Measurements from ENCODE around the gene CBARP. TPM values are rescaled to one million over a fixed set of nuclear protein-coding genes. Genes with fewer than 3 reads are reported as not detected.

Gene CBARP
- total and polyA plus RNA-seq, 9 of the 15 experiments (the other 6 are each of a cell fraction or from before 2014, with no cell fraction given), result 0.03 to 8.9 (median 1.2) TPM; not detected in 1

DNA sequence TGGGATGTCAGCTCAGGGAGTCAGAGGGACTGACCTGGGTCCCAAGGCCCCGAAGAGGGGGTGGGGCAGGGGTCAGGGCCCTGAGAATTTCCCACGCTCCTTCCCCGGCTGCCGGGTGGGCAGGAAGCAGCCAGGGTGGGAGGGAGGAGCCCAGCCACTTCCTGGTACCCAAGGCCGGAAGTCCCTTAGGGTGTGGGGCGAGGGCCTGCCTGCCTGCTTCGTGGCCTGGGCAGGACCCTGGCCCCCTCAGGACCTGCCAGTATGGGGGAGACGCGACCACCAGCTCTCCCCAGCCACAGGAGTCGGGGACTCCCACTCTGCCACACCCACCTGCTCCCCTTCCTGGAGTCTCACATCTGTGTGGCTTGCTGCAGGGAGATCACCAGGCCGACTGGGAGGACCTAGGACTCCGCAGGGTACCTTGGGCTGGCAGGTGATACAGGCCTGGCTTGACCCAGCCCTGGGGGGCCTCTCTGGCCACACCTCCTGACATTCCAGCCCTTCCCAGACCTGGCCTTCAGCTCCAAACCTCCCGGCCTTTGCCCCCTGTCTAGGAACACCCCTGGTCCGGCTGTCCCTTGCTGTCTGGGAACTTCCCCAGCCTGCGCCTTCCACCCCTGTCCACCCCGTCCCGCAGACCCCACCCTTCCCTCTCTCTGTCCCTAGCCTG lies 21.5 kb upstream of the CBARP start (continued):
- TF ChIP-seq ZNF407 (IDR thresholded peaks at IDR 0.05; ENCODE audit: low read depth) (no peak), ETS2 (tag; IDR thresholded peaks at IDR 0.05; ENCODE audit: borderline replicate concordance, poor library complexity, severe bottlenecking) (no peak), ZC3H8 (IDR thresholded peaks at IDR 0.05) (no peak), MBD1 (CRISPR knock-in tag; IDR thresholded peaks at IDR 0.05) (no peak), ZNF766 (CRISPR knock-in tag; conservative IDR thresholded peaks at IDR 0.05) (no peak), ZNF644 (tag; IDR thresholded peaks at IDR 0.05; ENCODE audit: low read depth) (no peak), ZNF217 (CRISPR knock-in tag; IDR thresholded peaks at IDR 0.05) (no peak), ARID3A (IDR thresholded peaks at IDR 0.05; ENCODE audit: borderline replicate concordance, low read depth, low read length) (no peak), FUS (optimal IDR thresholded peaks at IDR 0.05; ENCODE audit: low read depth, low read length) (no peak), WHSC1 (IDR thresholded peaks at IDR 0.05; ENCODE audit: low read length) (no peak), TCF7 (IDR thresholded peaks at IDR 0.05; ENCODE audit: borderline replicate concordance) (no peak), ZBED1 (IDR thresholded peaks at IDR 0.05) (no peak), ZNF3 (CRISPR knock-in tag; IDR thresholded peaks at IDR 0.05) (no peak), ZBTB7A (IDR thresholded peaks at IDR 0.05; ENCODE audit: borderline replicate concordance, control insufficient read depth, low read depth, low read length) (peak; percentile 91), XRCC3 (IDR thresholded peaks at IDR 0.05) (no peak)

Data from K562 (cell line).